Tibial nerve (tissue), 4 donors: ENCODE measurements around the gene TSGA10IP.

Experiments
- CTCF ChIP-seq, 5 experiments: fragments of 200-600 bp in 3 of 5; fragments of 450-650 bp in 2 of 5; sonication (generic) in 3 of 5; IDR thresholded peaks; one replicate each; pipeline ENCODE4 v1.5.1; 2016 to 2019; ENCODE audit warnings: antibody characterized with exemption in 5 of 5, mild to moderate bottlenecking in 3 of 5, moderate library complexity in 2 of 5
- EP300 ChIP-seq, 2 donors: sonication (generic); formaldehyde crosslinking; IDR thresholded peaks; one replicate each; pipeline ENCODE4 v1.6.1; 2017; ENCODE audit warnings: antibody characterized with exemption in 2 of 2, mild to moderate bottlenecking in 1 of 2

GRCh38 chr11:66008095-66008467 lies 62.8 kb downstream of the TSGA10IP start:
- TF ChIP-seq CTCF (IDR thresholded peaks at IDR 0.05) (no peak), EP300 (IDR thresholded peaks at IDR 0.05) (no peak)
